Measurements from ENCODE around the gene COX19.

COX19 gene

DNA sequence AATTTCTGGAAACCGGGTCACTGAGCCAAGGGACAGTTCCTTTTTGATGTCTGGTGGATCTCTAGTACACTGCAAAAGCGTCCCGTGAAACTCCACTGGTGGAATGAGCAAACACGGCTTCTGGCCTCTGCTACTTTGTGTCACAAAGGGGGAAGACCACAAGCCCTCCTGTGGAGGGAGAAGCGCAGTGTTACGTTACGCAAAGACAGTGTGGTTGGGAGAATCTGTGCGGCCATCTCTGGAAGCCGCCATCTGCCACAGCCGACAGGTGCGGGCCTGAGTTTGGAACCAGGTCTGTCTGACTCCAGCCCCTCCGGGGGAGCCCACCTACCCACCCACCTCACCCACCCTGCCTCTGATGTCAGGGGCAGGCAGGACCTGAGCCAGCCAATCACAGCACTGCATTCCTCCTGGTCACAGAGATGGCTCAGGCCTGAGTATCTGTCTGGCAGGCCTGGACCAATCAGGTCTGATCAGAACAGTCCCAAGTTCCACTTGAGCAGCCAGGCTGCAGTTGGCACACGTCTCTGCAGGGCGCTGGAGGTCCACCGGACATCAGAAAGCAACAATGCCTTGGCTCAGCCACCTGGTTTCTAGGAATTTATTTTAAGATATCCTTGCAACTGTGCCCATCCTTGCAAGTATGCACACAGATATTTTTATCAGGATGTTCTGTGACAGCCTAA, 4.7 kb upstream of the COX19 start:
- no peak for DNase-seq (ENCODE audit: insufficient read length, low spot score)
- TF ChIP-seq POLR2A (IDR thresholded peaks at IDR 0.05; ENCODE audit: low read depth, low read length), result no peak
- no peak for FAIRE-seq

DNA sequence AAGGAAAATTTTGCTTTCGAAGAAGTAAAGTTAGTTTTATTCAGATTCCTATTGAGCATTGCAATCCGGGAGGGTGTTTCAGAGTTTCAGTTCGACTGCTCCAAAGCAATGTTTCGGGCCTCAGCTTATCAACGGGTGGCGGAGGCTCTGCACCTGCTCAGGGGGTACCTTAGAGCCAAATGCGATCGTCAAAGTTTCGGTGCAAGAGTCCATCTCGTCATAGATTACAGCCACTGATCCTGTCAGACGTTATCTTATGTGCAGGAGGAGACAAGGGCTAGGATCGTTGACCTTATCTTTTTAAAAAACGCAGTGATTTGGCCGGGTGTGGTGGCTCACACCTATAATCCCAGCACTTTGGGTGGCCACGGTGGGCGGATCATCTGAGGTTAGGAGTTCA, 3.8 kb upstream of the COX19 start:
- no peak for TF ChIP-seq POLR2A (IDR thresholded peaks at IDR 0.05; ENCODE audit: low read depth, low read length)
- DNase-seq (ENCODE audit: insufficient read length, low spot score), result no peak
- FAIRE-seq, result no peak

- FAIRE-seq, result no peak
- no peak for TF ChIP-seq POLR2A (IDR thresholded peaks at IDR 0.05; ENCODE audit: low read depth, low read length)
- no peak for DNase-seq (ENCODE audit: insufficient read length, low spot score)
These were observed 3.2 kb upstream of the COX19 start for GRCh38 chr7:978416-979091.

DNA sequence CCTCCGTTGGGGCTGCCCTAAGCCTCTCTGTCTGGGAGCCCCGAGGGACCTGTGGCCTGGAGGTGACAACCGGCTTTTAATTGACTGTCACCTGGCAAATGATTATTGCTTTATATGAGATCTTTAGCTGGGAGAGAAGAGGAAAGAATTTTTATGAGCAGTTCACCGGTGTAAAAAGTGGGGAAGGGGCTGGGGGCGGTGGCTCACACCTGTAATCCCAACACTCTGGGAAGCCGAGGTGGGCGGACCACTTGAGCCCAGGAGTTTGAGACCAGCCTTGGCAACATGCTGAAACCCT, 2.6 kb upstream of the COX19 start:
- no peak for DNase-seq (ENCODE audit: insufficient read length, low spot score)
- no peak for FAIRE-seq

DNA sequence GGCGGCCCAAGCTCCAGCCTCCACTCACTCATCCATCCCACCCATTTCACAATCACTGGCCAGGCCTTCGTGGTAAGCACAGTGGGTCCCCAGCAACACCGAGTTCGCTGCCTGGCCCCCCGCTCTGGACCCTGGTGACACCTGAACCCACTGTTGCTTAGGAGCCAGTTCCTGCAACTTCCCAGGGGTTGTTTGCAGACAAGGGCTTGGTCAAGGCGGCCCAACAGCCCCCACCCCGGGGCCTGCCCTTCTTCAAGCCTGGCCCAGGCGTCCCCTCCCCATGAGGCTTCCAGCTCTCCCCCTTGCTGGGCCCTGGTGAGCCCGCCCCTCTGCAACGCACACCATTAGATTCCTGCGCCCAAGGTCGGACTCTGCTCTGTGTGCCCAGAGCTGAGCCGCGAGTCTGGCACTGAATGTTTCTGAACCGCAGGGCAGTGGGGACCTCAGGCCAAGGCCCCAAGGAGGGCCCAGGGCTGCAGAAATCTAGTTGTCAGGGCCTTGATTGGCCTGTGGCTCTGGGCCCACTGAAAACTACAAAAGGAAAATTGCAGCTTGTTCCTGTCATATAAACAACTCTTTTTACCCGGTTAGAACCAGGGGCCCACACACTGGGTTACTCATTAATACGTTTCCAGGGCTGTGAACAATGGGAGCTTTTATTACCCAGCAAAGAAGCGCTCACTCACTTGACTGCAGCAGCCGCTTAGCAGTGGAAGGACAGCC, 2.1 kb upstream of the COX19 start:
- DNase-seq (ENCODE audit: insufficient read length, low spot score) (no peak), FAIRE-seq (no peak)
- TF ChIP-seq POLR2A (IDR thresholded peaks at IDR 0.05; ENCODE audit: low read depth, low read length), result no peak

More for the DNA sequence above, 2.6 kb upstream of the COX19 start:
- no peak for TF ChIP-seq POLR2A (IDR thresholded peaks at IDR 0.05; ENCODE audit: low read depth, low read length)

DNA sequence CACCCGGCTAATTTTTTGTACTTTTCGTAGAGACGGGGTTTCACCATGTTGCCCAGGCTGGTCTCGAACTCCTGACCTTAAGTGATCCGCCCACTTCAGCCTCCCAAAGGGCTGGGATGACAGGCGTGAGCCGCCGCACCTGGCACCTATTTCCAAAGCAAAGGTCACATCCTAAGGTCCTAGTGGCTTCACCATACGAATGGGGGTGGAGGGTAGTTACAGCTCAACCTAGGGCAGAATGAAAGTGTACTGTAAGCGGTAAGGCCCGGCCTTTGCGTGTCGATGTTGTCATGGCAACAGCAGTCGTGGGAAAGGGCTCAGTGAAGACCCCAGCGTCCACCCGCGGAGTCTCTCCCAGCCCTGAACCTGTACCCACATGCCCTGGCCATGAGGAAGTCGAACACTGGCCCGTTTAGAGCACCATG, 1.6 kb upstream of the COX19 start:
- DNase-seq (ENCODE audit: insufficient read length, low spot score), result no peak
- no peak for FAIRE-seq
- no peak for TF ChIP-seq POLR2A (IDR thresholded peaks at IDR 0.05; ENCODE audit: low read depth, low read length)

DNA sequence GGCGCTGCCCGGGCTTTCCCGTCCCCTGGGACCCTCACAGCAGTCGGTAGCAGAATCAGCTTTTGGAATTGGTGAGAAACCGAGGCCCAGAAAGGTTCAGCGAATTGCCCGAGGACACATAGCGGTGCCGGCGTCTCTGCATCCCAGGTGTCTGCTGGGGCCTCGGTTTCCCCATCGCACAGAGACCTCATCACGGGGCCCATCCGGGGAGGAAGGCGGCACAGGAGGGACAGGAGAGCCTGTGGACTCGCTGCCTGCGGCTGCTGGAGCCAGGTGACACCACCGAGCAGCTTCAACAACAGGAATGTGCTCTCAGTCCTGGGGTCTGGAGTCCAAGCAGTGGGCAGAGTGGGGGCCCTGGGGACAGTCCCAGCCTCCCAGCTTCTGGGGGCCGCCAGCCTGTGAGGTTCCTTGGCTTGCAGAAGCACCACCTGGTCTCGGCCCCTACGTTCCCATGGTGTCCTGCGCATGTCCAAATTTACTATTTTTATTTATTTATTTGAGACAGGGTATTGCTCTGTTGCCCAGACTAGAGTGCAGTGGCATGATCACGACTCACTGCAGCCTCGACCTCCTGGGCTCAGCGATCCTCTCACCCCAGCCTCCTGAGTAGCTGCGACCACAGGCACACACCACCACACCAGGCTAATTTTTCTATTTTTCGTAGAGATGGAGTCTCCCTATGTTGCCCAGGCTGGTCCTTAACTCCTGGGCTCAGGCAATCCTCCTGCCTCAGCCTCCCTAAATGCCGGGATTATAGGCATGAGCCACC, 539 bp upstream of the COX19 start:
- DNase-seq (ENCODE audit: insufficient read length, low spot score) (no peak), FAIRE-seq (no peak)
- no peak for TF ChIP-seq POLR2A (IDR thresholded peaks at IDR 0.05; ENCODE audit: low read depth, low read length)

DNA sequence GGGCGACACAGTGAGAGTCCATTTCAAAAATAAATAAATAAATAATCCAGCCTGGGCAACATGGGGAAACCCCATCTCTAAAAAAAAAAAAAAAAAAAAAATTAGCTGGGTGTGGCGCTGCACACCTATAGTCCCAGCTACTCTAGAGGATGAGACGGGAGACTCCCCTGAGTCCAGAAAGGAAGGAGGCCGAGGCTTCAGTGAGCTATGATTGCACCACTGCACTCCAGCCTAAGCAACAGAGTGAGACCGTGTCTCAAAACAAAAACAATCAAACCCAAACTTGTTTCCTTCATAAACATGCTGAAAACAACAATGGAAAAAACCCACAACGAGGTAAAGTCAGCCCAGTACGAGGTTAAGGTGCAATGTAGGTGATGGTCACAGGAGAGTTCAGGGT, 1.2 kb downstream of the COX19 start:
- no peak for TF ChIP-seq POLR2A (IDR thresholded peaks at IDR 0.05; ENCODE audit: low read depth, low read length)
- FAIRE-seq, result no peak
- DNase-seq (ENCODE audit: insufficient read length, low spot score), result no peak

GRCh38 chr7:973312-973711, 2.0 kb downstream of the COX19 start:
- TF ChIP-seq POLR2A (IDR thresholded peaks at IDR 0.05; ENCODE audit: low read depth, low read length), result no peak

DNA sequence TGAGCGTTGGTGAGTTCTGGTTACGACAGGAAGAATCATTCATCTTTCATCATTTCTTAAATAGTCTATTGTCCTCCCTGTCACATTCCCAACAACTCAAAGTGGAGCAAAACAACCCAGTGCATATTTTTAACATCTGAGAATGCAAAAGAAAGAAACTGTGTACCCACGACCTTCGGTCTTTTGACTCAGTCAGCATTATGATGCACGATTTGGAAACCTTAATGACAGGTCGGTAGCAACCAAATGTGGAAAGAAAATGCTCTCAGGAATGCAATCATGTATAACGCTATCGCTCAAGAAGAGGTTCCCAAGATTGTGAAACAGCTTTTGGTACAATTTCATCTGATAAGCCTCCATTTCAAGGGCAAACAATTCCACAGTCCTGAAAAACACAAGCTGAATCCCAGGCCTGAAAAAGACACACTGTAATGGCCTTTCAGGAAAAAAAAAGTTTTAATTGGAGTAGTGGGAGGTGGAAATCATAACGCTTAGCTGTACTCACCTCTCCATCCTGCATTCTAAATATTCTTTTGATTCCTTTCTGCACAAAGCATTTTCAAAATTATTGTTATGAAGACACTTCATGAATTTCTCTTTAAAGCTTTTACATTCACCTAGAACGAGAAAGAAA, 2.6 kb downstream of the COX19 start:
- TF ChIP-seq POLR2A (IDR thresholded peaks at IDR 0.05; ENCODE audit: low read depth, low read length), result no peak
- no peak for FAIRE-seq
- DNase-seq (ENCODE audit: insufficient read length, low spot score), result no peak

More at GRCh38 chr7:973312-973711, 2.0 kb downstream of the COX19 start:
- DNase-seq (ENCODE audit: insufficient read length, low spot score) (no peak), FAIRE-seq (no peak)

GRCh38 chr7:972110-972509, 3.2 kb downstream of the COX19 start:
- DNase-seq (ENCODE audit: insufficient read length, low spot score) (no peak), FAIRE-seq (no peak)
- TF ChIP-seq POLR2A (IDR thresholded peaks at IDR 0.05; ENCODE audit: low read depth, low read length), result no peak

DNA sequence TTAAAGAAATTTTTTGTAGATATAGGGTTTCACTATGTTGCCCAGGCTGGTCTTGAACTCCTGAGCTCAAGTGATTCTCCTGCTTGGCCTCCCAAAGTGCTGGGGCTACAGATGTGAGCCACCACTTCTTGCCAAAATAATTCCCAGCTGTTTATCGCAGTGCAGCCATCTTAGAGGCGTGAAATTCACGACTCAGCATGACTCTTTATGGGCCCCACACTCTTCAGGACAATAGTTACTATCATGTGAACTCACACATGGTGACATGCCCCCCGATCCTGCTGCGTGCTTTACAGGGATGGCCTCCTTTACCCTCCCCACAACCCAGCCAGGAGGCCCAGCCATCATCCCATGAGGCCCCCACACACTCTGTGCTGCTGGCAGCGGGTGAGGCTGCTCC, 4.6 kb downstream of the COX19 start:
- no peak for TF ChIP-seq POLR2A (IDR thresholded peaks at IDR 0.05; ENCODE audit: low read depth, low read length)
- no peak for DNase-seq (ENCODE audit: insufficient read length, low spot score)
- no peak for FAIRE-seq

DNA sequence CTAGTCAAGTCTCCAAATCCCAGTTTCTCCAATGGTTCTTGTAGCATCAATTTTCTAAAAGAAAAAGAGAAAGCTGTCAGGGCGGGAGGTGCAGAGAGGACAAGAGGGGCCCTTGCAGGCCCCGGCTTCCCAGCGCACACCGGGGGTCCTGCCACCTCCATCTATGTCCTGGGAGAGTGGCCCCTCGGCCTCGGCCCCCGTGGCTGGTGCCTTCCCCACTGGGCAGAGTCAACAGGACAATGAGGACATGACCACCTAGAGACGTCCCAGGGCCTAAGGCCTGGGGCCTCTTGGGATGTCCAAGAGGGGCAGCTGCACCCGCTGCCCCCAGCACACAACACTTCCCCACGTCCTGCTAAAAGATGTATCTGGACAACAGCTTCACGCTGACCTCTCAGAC, 5.9 kb downstream of the COX19 start:
- DNase-seq (ENCODE audit: insufficient read length, low spot score) (no peak), FAIRE-seq (no peak)
- no peak for TF ChIP-seq POLR2A (IDR thresholded peaks at IDR 0.05; ENCODE audit: low read depth, low read length)

Data from H54 (cell line).